HEK293 (cell line): Measurements from ENCODE around the gene GIT1.

Experiments used
- CTCF ChIA-PET: fragments of 350-600 bp; formaldehyde crosslinking; extraction: SDS; loops from one replicate; lab custom pipeline; 2021; ENCODE audit warnings: antibody characterized with exemption; lab: Yijun Ruan, JAX
- POLR2A ChIA-PET: fragments of 300-600 bp; formaldehyde crosslinking; extraction: SDS; loops from one replicate; lab custom pipeline; 2020; ENCODE audit warnings: antibody characterized with exemption, inconsistent platforms; lab: Yijun Ruan, JAX
- H3K27ac ChIP-seq: fragments of 200-500 bp; sonication (Bioruptor generic); 2 replicates; pipeline ENCODE4 v1.5.1; 2014; ENCODE audit warnings: low read depth, low read length, control low read depth, inconsistent platforms; ENCODE audit errors: extremely low read depth
- H3K36me3 ChIP-seq, 2 experiments: fragments of 200-500 bp in 1 of 2; sonication (Bioruptor generic) in 1 of 2; 1 replicate in 1 of 2; 2 replicates in 1 of 2; pipeline ENCODE4 v1.5.1; 2014 to 2017; ENCODE audit warnings: inconsistent platforms in 2 of 2, low read length in 2 of 2; ENCODE audit not compliant: control insufficient read depth in 2 of 2, insufficient read depth in 1 of 2
- H3K4me1 ChIP-seq: fragments of 200-500 bp; sonication (Bioruptor generic); 2 replicates; pipeline ENCODE4 v1.5.1; 2014; ENCODE audit warnings: mild to moderate bottlenecking, low read length, inconsistent platforms; ENCODE audit not compliant: control insufficient read depth, insufficient read depth
- H3K4me3 ChIP-seq: 2 replicates; pipeline ENCODE4 v1.5.1; 2011; ENCODE audit warnings: low read depth, mild to moderate bottlenecking, control low read depth, low read length, moderate library complexity
- H3K9me3 ChIP-seq: fragments of 200-500 bp; sonication (Bioruptor generic); 2 replicates; pipeline ENCODE4 v1.5.1; 2014; ENCODE audit warnings: low read depth, low read length, inconsistent platforms; ENCODE audit not compliant: control insufficient read depth, insufficient read depth
- GLIS1 ChIP-seq: fragments of 450-650 bp; formaldehyde crosslinking; IDR thresholded peaks from 2 replicates; pipeline ENCODE4 v1.5.1; 2016; ENCODE audit warnings: missing biosample characterization, missing genetic modification characterization
- GLIS2 ChIP-seq: fragments of 450-650 bp; formaldehyde crosslinking; IDR thresholded peaks from 2 replicates; pipeline ENCODE4 v1.5.1; 2016; ENCODE audit warnings: missing biosample characterization, missing genetic modification characterization
- KLF10 ChIP-seq: fragments of 450-650 bp; IDR thresholded peaks from 2 replicates; pipeline ENCODE4 v1.5.1; 2018; ENCODE audit warnings: missing biosample characterization, mild to moderate bottlenecking, missing genetic modification characterization
- ZBTB20 ChIP-seq: fragments of 450-650 bp; formaldehyde crosslinking; IDR thresholded peaks from 2 replicates; pipeline ENCODE4 v1.5.1; 2016; ENCODE audit warnings: missing biosample characterization, missing genetic modification characterization
- ZBTB7A ChIP-seq: fragments of 450-650 bp; formaldehyde crosslinking; IDR thresholded peaks from 2 replicates; pipeline ENCODE4 v1.5.1; 2016; ENCODE audit warnings: low read depth, missing biosample characterization, missing genetic modification characterization
- ZIC2 ChIP-seq: fragments of 450-650 bp; formaldehyde crosslinking; IDR thresholded peaks from 2 replicates; pipeline ENCODE4 v1.5.1; 2016; ENCODE audit warnings: missing biosample characterization, missing genetic modification characterization
- ZNF202 ChIP-seq: fragments of 450-650 bp; formaldehyde crosslinking; IDR thresholded peaks from 2 replicates; pipeline ENCODE4 v1.5.1; 2016; ENCODE audit warnings: missing biosample characterization, missing genetic modification characterization, borderline replicate concordance
- ZNF221 ChIP-seq: fragments of 450-650 bp; formaldehyde crosslinking; IDR thresholded peaks from 2 replicates; pipeline ENCODE4 v1.5.1; 2017; ENCODE audit warnings: missing biosample characterization, missing genetic modification characterization, borderline replicate concordance
- ZNF394 ChIP-seq: fragments of 450-650 bp; formaldehyde crosslinking; IDR thresholded peaks from 2 replicates; pipeline ENCODE4 v1.5.1; 2016; ENCODE audit warnings: missing biosample characterization, missing genetic modification characterization, mild to moderate bottlenecking, moderate library complexity, borderline replicate concordance
- ZNF416 ChIP-seq: fragments of 450-650 bp; formaldehyde crosslinking; IDR thresholded peaks from 2 replicates; pipeline ENCODE4 v1.5.1; 2016; ENCODE audit warnings: missing biosample characterization, missing genetic modification characterization
- ZNF544 ChIP-seq: fragments of 450-650 bp; formaldehyde crosslinking; IDR thresholded peaks from 2 replicates; pipeline ENCODE4 v1.5.0; 2017; ENCODE audit warnings: missing biosample characterization, missing genetic modification characterization
- ZNF654 ChIP-seq: fragments of 450-650 bp; formaldehyde crosslinking; IDR thresholded peaks from 2 replicates; pipeline ENCODE4 v1.5.1; 2016; ENCODE audit warnings: low read depth, missing biosample characterization, missing genetic modification characterization
- ZNF664 ChIP-seq: fragments of 450-650 bp; formaldehyde crosslinking; IDR thresholded peaks from 2 replicates; pipeline ENCODE4 v1.5.1; 2016; ENCODE audit warnings: missing biosample characterization, missing genetic modification characterization
- ZNF830 ChIP-seq: fragments of 450-650 bp; IDR thresholded peaks from 2 replicates; pipeline ENCODE4 v1.5.0; 2018; ENCODE audit warnings: missing biosample characterization, missing genetic modification characterization, low read depth, mild to moderate bottlenecking, moderate library complexity
- ZSCAN30 ChIP-seq: fragments of 450-650 bp; IDR thresholded peaks from 2 replicates; pipeline ENCODE4 v1.5.1; 2018; ENCODE audit warnings: missing biosample characterization, mild to moderate bottlenecking, missing genetic modification characterization, moderate library complexity
- TF ChIP-seq, protein P1 (sequence below): fragments of 450-650 bp; formaldehyde crosslinking; conservative IDR thresholded peaks from 2 replicates; pipeline ENCODE4 v1.5.1; 2016; ENCODE audit warnings: low read depth, missing biosample characterization, missing genetic modification characterization
- TF ChIP-seq, protein P2 (sequence below): fragments of 450-650 bp; formaldehyde crosslinking; IDR thresholded peaks from 2 replicates; pipeline ENCODE4 v1.5.1; 2016; ENCODE audit warnings: missing biosample characterization, missing genetic modification characterization
- TF ChIP-seq, protein P3 (sequence below): fragments of 450-650 bp; formaldehyde crosslinking; IDR thresholded peaks from 2 replicates; pipeline ENCODE4 v1.5.1; 2017; ENCODE audit warnings: missing biosample characterization, mild to moderate bottlenecking, missing genetic modification characterization, moderate library complexity
- TF ChIP-seq, protein P4 (sequence below): fragments of 450-650 bp; formaldehyde crosslinking; IDR thresholded peaks from 2 replicates; pipeline ENCODE4 v1.5.1; 2016; ENCODE audit warnings: missing biosample characterization, missing genetic modification characterization

GIT1 gene

DNA sequence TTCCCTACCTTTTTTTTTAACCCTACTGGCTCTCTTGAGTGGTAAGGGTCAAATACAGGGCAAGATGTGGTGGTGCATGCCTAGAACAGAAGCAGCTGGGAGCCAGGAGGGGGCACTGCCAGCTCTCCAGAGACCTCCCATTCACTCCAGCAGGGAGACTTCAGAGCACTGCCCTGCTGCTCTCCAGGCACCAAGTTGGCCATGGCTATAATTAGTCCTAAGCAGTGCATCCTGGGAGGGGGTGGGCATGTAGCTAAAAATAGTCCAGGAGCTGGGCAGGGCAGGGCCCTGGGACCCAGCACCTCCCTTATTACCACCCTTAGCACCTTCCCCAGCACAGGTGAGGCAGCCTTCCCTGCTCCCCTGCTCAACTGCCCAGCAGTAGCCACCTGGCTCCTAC lies 29.8 kb upstream of the GIT1 start:
- H3K9me3 ChIP-seq = no peaks in the 10 kb centered on the region
- H3K27ac ChIP-seq = no peak overlapping the region
- peaks cover 0 to 8% of the 10 kb centered on the region in 2 experiments; a peak in 1 of 3 replicates for H3K36me3 ChIP-seq
- TF ChIP-seq ZIC2 (tag by site-specific recombination) = peak; percentile 32
- no peak for TF ChIP-seq ZNF416 (tag by site-specific recombination)
- no peak for TF ChIP-seq ZNF664 (tag by site-specific recombination)
- TF ChIP-seq, protein P1, sequence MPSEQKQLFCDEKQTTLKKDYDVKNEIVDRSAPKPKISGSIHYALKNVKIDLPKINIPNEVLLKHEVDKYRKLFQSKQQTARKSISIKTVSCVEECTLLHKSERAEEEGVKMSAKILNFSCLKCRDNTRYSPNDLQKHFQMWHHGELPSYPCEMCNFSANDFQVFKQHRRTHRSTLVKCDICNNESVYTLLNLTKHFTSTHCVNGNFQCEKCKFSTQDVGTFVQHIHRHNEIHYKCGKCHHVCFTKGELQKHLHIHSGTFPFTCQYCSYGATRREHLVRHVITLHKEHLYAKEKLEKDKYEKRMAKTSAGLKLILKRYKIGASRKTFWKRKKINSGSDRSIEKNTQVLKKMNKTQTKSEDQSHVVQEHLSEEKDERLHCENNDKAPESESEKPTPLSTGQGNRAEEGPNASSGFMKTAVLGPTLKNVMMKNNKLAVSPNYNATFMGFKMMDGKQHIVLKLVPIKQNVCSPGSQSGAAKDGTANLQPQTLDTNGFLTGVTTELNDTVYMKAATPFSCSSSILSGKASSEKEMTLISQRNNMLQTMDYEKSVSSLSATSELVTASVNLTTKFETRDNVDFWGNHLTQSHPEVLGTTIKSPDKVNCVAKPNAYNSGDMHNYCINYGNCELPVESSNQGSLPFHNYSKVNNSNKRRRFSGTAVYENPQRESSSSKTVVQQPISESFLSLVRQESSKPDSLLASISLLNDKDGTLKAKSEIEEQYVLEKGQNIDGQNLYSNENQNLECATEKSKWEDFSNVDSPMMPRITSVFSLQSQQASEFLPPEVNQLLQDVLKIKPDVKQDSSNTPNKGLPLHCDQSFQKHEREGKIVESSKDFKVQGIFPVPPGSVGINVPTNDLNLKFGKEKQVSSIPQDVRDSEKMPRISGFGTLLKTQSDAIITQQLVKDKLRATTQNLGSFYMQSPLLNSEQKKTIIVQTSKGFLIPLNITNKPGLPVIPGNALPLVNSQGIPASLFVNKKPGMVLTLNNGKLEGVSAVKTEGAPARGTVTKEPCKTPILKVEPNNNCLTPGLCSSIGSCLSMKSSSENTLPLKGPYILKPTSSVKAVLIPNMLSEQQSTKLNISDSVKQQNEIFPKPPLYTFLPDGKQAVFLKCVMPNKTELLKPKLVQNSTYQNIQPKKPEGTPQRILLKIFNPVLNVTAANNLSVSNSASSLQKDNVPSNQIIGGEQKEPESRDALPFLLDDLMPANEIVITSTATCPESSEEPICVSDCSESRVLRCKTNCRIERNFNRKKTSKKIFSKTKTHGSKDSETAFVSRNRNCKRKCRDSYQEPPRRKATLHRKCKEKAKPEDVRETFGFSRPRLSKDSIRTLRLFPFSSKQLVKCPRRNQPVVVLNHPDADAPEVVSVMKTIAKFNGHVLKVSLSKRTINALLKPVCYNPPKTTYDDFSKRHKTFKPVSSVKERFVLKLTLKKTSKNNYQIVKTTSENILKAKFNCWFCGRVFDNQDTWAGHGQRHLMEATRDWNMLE = no peak
- no peak for TF ChIP-seq ZNF830 (tag by site-specific recombination)
- TF ChIP-seq ZNF394 = no peak
- TF ChIP-seq, protein P2, sequence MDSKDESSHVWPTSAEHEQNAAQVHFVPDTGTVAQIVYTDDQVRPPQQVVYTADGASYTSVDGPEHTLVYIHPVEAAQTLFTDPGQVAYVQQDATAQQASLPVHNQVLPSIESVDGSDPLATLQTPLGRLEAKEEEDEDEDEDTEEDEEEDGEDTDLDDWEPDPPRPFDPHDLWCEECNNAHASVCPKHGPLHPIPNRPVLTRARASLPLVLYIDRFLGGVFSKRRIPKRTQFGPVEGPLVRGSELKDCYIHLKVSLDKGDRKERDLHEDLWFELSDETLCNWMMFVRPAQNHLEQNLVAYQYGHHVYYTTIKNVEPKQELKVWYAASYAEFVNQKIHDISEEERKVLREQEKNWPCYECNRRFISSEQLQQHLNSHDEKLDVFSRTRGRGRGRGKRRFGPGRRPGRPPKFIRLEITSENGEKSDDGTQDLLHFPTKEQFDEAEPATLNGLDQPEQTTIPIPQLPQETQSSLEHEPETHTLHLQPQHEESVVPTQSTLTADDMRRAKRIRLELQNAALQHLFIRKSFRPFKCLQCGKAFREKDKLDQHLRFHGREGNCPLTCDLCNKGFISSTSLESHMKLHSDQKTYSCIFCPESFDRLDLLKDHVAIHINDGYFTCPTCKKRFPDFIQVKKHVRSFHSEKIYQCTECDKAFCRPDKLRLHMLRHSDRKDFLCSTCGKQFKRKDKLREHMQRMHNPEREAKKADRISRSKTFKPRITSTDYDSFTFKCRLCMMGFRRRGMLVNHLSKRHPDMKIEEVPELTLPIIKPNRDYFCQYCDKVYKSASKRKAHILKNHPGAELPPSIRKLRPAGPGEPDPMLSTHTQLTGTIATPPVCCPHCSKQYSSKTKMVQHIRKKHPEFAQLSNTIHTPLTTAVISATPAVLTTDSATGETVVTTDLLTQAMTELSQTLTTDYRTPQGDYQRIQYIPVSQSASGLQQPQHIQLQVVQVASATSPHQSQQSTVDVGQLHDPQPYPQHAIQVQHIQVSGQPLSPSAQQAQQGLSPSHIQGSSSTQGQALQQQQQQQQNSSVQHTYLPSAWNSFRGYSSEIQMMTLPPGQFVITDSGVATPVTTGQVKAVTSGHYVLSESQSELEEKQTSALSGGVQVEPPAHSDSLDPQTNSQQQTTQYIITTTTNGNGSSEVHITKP (tag by site-specific recombination) = 0 out of 2 replicates have a peak, but pooled peaks have one; percentile 8
- TF ChIP-seq ZNF544 = no peak
- TF ChIP-seq GLIS2 (tag by site-specific recombination) = peak; percentile 9; the same call in 1 of the 2 replicates
- TF ChIP-seq GLIS1 (tag by site-specific recombination) = 0 out of 2 replicates have a peak, but pooled peaks have one; percentile 15
- TF ChIP-seq, protein P3, sequence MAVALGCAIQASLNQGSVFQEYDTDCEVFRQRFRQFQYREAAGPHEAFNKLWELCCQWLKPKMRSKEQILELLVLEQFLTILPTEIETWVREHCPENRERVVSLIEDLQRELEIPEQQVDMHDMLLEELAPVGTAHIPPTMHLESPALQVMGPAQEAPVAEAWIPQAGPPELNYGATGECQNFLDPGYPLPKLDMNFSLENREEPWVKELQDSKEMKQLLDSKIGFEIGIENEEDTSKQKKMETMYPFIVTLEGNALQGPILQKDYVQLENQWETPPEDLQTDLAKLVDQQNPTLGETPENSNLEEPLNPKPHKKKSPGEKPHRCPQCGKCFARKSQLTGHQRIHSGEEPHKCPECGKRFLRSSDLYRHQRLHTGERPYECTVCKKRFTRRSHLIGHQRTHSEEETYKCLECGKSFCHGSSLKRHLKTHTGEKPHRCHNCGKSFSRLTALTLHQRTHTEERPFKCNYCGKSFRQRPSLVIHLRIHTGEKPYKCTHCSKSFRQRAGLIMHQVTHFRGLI (tag by site-specific recombination) = 0 out of 2 replicates have a peak, but pooled peaks have one; percentile 33
- TF ChIP-seq ZBTB7A (tag by site-specific recombination) = no peak
- TF ChIP-seq ZNF202 (tag by site-specific recombination) = no peak
- TF ChIP-seq, protein P4, sequence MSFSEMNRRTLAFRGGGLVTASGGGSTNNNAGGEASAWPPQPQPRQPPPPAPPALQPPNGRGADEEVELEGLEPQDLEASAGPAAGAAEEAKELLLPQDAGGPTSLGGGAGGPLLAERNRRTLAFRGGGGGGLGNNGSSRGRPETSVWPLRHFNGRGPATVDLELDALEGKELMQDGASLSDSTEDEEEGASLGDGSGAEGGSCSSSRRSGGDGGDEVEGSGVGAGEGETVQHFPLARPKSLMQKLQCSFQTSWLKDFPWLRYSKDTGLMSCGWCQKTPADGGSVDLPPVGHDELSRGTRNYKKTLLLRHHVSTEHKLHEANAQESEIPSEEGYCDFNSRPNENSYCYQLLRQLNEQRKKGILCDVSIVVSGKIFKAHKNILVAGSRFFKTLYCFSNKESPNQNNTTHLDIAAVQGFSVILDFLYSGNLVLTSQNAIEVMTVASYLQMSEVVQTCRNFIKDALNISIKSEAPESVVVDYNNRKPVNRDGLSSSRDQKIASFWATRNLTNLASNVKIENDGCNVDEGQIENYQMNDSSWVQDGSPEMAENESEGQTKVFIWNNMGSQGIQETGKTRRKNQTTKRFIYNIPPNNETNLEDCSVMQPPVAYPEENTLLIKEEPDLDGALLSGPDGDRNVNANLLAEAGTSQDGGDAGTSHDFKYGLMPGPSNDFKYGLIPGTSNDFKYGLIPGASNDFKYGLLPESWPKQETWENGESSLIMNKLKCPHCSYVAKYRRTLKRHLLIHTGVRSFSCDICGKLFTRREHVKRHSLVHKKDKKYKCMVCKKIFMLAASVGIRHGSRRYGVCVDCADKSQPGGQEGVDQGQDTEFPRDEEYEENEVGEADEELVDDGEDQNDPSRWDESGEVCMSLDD (tag by site-specific recombination) = no peak
- no peak for TF ChIP-seq KLF10 (tag by site-specific recombination)
- peak; percentile 29 for TF ChIP-seq ZNF654 (tag by site-specific recombination)
- peak; percentile 62 for TF ChIP-seq ZBTB20 (tag by site-specific recombination)
- TF ChIP-seq ZSCAN30 (tag by site-specific recombination) = no peak
- no peak for TF ChIP-seq ZNF221
- TF ChIP-seq, all 188 proteins: peak for 7
- H3K4me1 ChIP-seq = peaks cover 12% of the 10 kb centered on the region
- POLR2A ChIA-PET = interaction anchor here (0.6 to 1.2 kb wide), 3 partner anchors 49 to 162 kb away, joined by 3 to 7 read pairs (median 3); no protein-coding TSS in a partner anchor
- CTCF ChIA-PET = interaction anchor here (0.5 to 2.8 kb wide), 7 partner anchors 22 to 474 kb away, joined by 3 to 11 read pairs (median 6); no protein-coding TSS in a partner anchor
- no peak overlapping the region for H3K4me3 ChIP-seq
